Posterior cingulate gyrus (tissue), 11 donors: Measurements from ENCODE around the gene SPNS3.

Experiments used
- DNase-seq, 10 donors: peaks; one replicate each; pipeline versions ENCODE4 v3.0.0 to v3.0.0-alpha.2; 2020 to 2021; ENCODE audit warnings: mixed read lengths in 3 of 10
- intact Hi-C: fragments of 100-400 bp; cut with DNase I; formaldehyde crosslinking; loops from one replicate; pipeline ENCODE4 v1.15.1; 2023

The SPNS3 gene

GRCh38 chr17:4485676-4486646 lies 52.2 kb downstream of the SPNS3 start:
- DNase-seq: no peak
- intact Hi-C loops: no loop called here

DNA sequence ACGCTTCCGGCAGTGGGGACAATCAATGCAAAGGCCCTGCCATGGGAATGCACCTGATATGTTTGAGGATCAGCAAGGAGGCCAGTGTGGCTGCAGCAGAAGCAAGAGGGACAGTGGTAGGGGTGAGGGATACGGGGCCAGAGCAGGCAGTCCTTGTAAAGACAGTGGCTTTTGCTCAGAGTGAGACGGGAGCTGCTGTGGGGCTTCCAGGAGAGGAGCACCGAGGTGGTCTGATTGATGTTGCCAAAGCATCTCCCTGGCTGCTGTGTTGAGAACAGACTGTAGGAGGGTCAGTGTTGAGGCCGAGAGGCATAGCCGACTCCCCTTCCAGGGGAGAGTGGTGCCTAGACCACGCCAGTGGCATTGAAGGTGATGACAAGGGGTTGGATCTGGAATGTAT lies 53.6 kb downstream of the SPNS3 start:
- DNase-seq: no peak
- intact Hi-C loops: no loop called here

DNA sequence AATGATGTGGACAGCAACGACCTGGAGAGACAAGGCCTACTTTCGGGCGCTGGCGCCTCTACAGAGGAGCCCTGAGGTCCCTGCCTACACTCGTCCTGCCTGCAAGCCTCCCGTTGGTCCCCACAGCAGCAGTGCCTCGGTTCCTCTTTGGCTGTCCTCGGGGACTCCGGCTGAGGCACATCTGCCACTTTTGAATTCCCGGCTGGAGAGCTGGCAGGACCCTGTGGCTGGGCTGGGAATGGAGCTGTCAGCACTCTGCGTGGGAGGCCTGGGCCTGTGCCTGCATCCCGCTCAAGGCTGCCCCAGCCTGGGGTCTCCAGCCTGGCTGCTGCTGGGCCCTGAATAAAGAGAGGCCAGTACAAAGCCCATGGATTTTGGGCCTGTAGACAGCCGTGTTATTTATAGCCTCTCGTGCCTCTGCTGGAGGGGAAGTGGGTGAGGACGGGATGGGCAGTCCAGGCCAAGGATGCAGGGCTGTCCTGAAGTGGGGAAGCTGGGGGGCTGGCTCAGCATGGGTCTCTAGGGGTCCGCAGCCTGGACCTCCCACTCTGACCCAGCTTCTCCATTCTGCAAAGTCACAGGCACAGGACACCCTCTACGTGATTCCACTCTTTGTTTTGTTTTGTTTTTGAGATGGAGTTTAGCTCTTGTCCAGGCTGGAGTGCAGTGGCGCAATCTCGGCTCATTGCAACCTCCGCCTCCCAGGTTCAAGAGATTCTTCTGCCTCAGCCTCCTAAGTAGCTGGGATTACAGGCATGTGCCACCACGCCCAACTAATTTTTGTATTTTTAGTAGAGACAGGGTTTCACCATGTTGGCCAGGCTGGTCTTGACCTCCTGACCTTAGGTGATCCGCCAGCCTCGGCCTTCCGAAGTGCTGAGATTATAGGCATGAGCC lies 54.3 kb downstream of the SPNS3 start:
- no peak for DNase-seq
- intact Hi-C loops: no loop called here

DNA sequence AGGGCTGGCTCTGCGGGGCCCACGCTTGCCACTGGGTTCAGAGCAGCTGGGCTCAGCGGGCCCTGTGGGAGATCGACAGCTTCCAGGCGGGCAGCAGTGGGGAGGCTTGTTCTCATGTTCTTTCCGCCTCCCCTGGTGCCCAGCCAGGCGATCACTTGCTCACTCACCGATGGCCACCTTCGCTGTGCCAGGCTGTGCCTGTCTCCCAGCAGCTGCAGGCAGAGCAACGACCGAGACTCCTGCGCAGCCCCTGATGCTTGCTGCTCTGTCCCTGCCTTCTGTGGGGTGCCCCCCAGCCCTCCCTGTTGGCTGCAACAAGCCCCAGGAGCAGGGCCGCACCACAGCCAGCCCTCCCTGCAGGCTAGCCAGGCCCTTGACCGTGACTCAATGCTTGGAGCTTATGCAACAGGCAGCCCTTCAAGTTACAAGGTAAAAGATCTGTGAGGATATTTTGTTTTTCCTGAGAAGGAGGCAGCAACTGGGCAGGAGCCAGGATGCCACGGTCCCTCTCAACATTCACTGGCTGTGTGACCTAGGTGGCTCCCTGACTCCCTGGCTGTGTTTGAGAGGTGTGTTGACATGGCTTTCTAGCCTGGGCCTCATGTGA lies 55.4 kb downstream of the SPNS3 start:
- intact Hi-C loops: no loop called here
- no peak for DNase-seq

- no peak for DNase-seq
These were observed 56.4 kb downstream of the SPNS3 start for GRCh38 chr17:4490109-4490591.

GRCh38 chr17:4490637-4491061 lies 56.9 kb downstream of the SPNS3 start:
- no peak for DNase-seq
- intact Hi-C loops: loop anchor here (10.0 kb wide), 1 partner anchor 66 kb away; no protein-coding TSS in a partner anchor

More at GRCh38 chr17:4490109-4490591, 56.4 kb downstream of the SPNS3 start:
- intact Hi-C loops: loop anchor here (10.0 kb wide), 1 partner anchor 65 kb away; no protein-coding TSS in a partner anchor

GRCh38 chr17:4492721-4493561 lies 59.2 kb downstream of the SPNS3 start:
- DNase-seq: peak in 2 of 10 donors; percentile 27 to 36
- intact Hi-C loops: loop anchor here (10.0 kb wide), 1 partner anchor 68 kb away; no protein-coding TSS in a partner anchor

GRCh38 chr17:4497101-4497824 lies 63.5 kb downstream of the SPNS3 start:
- DNase-seq: peak in 3 of 10 donors; percentile 28 to 80 (median 57)

DNA sequence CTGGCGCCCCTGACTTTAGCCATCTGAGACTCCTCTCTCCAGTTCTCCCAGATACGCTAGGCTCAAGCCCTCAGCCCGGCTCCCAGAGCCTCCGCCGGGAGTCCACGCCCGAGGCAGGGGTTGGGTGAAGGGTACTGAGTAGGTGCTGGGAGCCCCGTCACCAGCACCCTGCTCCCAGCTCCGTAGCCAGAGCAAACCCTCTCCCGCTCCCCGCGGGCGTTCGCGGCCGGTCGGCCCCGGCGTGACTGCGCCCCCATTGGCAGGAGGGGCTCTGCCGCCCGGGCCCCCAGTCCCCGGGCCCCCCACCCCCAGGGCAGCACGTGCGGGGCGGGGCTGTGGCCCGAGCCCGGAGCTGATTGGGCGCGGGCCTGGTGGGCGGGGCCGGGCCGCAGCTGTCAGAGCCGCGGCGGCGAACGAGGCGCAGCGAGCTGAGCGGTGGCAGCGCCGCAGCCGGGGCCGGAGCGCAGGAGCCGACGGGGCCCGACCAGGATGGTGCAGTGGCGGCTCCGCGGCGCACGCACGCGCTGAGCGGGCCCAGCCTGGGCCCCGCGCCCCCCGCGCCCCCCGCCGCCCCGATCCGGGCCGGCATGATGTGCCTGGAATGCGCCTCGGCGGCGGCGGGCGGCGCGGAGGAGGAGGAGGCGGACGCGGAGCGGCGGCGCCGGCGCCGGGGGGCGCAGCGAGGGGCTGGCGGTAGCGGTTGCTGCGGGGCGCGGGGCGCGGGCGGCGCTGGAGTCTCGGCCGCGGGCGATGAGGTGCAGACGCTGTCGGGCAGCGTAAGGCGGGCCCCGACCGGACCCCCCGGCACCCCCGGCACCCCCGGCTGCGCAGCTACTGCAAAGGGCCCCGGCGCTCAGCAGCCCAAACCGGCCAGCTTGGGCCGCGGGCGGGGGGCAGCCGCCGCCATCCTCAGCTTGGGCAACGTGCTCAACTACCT lies 65.0 kb downstream of the SPNS3 start, which contains the start of gene SPNS2:
SPNS2 (plus strand) TSS at position 421 of the 937 bp plus-strand sequence; CDS start at position 588, 167 bp downstream.
- DNase-seq: peak; percentile 72 to 98 (median 80)
- intact Hi-C loops: loop anchor here (10.0 kb wide), 1 partner anchor 74 kb away; no protein-coding TSS in a partner anchor

More at GRCh38 chr17:4497101-4497824, 63.5 kb downstream of the SPNS3 start:
- intact Hi-C loops: loop anchor here (10.0 kb wide), 1 partner anchor 72 kb away; no protein-coding TSS in a partner anchor

DNA sequence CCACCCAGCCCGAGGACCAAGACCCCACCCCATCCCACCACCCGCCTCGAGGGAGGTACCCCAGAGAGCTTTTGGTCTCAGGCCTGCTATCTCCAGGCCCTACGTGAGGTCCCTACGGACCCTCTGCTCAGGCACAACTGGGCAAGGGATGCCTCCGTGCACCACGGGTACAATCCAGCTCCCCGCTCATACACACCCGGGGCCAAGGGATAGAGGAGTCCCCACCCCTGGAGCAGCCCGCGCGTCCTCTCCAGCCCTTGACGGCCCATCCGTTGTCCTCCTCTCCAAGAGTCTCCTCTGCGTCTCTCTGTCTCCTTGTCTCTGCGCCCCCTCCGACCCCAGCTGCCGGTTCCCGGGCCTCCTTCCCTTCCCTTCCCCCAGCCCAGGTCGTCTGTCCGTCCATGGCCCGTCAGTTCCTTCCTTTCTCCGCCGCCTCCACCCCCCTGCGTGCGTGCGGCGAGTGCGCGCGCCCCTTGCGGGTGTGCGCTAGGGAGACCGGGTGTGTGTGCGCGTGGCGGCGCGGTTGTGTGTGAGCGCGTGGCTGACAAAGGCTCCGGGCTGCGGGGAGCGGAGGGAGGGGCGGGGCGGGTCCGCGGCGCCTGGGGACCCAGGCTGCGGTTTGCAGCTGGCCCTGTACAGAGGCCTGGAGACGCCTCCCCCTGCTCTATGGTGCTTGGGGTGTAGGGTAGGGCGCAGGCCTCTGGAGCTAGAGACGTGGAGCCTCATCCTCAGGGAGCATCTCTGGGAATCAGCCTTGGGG lies 65.9 kb downstream of the SPNS3 start:
- peak; percentile 51 to 96 (median 72) for DNase-seq
- intact Hi-C loops: loop anchor here (5.0 to 10.0 kb wide), 2 partner anchors 43 to 75 kb away; no protein-coding TSS in a partner anchor

- intact Hi-C loops: loop anchor here (5.0 kb wide), 1 partner anchor 42 kb away; no protein-coding TSS in a partner anchor
- DNase-seq: no peak
These were observed 66.4 kb downstream of the SPNS3 start for GRCh38 chr17:4500191-4500571.

DNA sequence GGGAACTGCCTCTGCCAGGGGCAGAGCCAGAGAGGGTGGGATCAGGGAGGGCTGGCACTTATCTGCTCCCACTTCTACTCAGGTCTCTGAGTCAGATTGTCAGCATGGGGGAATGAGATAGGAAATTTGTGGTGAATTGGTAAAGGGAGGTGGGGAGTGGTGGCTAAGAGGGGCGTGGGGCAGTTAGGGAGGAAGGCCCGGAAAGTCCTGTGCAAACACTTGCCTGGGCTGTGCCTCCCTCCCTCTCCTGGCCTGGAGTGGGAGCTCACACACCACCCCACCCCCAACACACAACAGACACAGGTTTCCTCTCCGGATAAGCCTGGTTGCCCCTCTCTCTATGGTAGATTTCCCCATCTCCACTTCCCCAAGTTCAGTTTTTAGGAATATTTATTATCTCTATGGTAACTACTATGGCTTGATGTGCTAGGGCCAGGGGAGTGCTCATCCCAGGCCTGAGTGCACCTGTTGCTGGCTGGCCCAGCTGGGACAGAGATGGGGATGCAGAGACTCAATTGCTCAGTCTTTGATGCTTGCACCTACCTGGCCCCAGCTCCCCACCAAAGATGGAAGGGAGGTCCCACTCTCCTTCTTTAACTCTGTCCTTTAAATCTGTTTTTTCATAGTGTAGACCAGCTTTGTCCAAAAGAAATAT lies 67.7 kb downstream of the SPNS3 start:
- intact Hi-C loops: loop anchor here (5.0 kb wide), 1 partner anchor 41 kb away; no protein-coding TSS in a partner anchor
- no peak for DNase-seq

DNA sequence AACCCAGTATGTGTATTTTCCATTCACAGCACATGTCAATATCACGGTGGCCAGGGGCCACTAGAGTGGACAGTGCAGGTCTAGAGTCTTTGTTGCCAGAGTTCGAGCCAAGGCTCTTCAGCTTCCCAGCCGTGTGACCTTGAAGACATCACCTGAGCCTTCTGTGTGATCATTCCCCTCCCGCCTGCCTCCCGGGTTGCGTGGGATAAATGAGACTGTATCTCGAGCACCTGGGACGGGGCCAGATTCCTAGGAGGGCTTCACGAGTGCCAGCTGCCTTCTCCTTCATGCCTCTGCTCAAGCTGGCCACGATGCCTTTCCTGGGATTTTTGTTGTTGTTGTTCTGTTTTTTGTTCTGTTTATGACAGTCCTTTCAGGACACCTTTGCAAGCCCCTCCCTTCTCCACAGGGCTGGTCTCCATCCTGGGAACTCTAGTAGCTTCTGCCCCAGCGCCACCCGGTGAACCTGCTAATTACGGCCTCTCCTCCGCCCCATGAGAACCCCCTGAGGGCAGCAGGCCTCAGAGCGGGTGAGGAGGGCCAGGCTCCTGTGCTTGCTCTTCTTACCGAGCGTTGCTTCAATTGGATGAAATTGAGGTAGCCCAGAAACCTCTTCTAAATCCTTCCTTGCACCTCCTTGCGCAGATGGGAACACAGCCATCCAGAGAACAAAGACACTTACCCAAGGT lies 68.9 kb downstream of the SPNS3 start:
- intact Hi-C loops: loop anchor here (5.0 kb wide), 1 partner anchor 40 kb away; no protein-coding TSS in a partner anchor

GRCh38 chr17:4503283-4504025 lies 69.7 kb downstream of the SPNS3 start:
- no peak for DNase-seq
- intact Hi-C loops: loop anchor here (5.0 kb wide), 1 partner anchor 39 kb away; no protein-coding TSS in a partner anchor

More for the DNA sequence above, 68.9 kb downstream of the SPNS3 start:
- DNase-seq: no peak
